Loucy (cell line): ENCODE data around the gene STK39.

Experiments
- H2AFZ ChIP-seq: fragments of 200-600 bp; sonication (generic); 2 replicates; pipeline ENCODE4 v1.6.0; 2016; ENCODE audit warnings: antibody characterized with exemption, mild to moderate bottlenecking, low read length, moderate library complexity
- H3F3A ChIP-seq: fragments of 200-600 bp; 2 replicates; pipeline ENCODE4 v1.6.0; 2016; ENCODE audit warnings: antibody characterized with exemption, low read depth, mild to moderate bottlenecking
- H3K27me3 ChIP-seq: fragments of 200-600 bp; sonication (generic); 2 replicates; pipeline ENCODE4 v1.6.1; 2014; ENCODE audit warnings: low read length, mild to moderate bottlenecking; ENCODE audit not compliant: insufficient read depth, poor library complexity, severe bottlenecking
- H3K36me3 ChIP-seq: fragments of 200-600 bp; sonication (generic); 2 replicates; pipeline ENCODE4 v1.6.1; 2016; ENCODE audit warnings: low read length; ENCODE audit not compliant: insufficient read depth
- H3K4me1 ChIP-seq: fragments of 200-600 bp; sonication (generic); 2 replicates; pipeline ENCODE4 v1.5.1; 2014; ENCODE audit warnings: low read length, mild to moderate bottlenecking; ENCODE audit not compliant: insufficient read depth, poor library complexity, severe bottlenecking
- H3K4me2 ChIP-seq: fragments of 200-600 bp; sonication (generic); 2 replicates; pipeline ENCODE4 v1.6.0; 2014; ENCODE audit warnings: antibody characterized with exemption, low read length, low read depth, mild to moderate bottlenecking; ENCODE audit not compliant: poor library complexity, severe bottlenecking
- H3K4me3 ChIP-seq: fragments of 200-600 bp; sonication (generic); 2 replicates; pipeline ENCODE4 v1.5.1; 2014; ENCODE audit warnings: low read length, mild to moderate bottlenecking, mixed read lengths; ENCODE audit not compliant: poor library complexity, severe bottlenecking
- H3K79me2 ChIP-seq: fragments of 200-600 bp; sonication (generic); 2 replicates; pipeline ENCODE4 v1.6.1; 2014; ENCODE audit warnings: low read length; ENCODE audit not compliant: insufficient read depth
- H3K9ac ChIP-seq: fragments of 200-600 bp; sonication (generic); 2 replicates; pipeline ENCODE4 v1.6.0; 2014; ENCODE audit warnings: mild to moderate bottlenecking, low read depth, low read length, moderate library complexity; ENCODE audit not compliant: poor library complexity, severe bottlenecking
- H3K9me2 ChIP-seq: fragments of 200-600 bp; sonication (generic); replicated peaks from 2 replicates; pipeline ENCODE4 v1.6.1; 2016; ENCODE audit warnings: low read depth, low read length, mixed read lengths
- H3K9me3 ChIP-seq: fragments of 200-600 bp; sonication (generic); 2 replicates; pipeline ENCODE4 v1.6.1; 2014; ENCODE audit warnings: mild to moderate bottlenecking, antibody characterized with exemption, low read length, low read depth; ENCODE audit not compliant: insufficient read depth
- H4K20me1 ChIP-seq: fragments of 200-600 bp; sonication (generic); 2 replicates; pipeline ENCODE4 v1.6.0; 2014; ENCODE audit warnings: antibody characterized with exemption, low read length, mild to moderate bottlenecking; ENCODE audit not compliant: insufficient read depth, poor library complexity, severe bottlenecking
- EZH2phosphoT487 ChIP-seq: fragments of 200-600 bp; IDR thresholded peaks from 2 replicates; pipeline ENCODE4 v1.6.1; 2018; ENCODE audit warnings: antibody characterized with exemption, mild to moderate bottlenecking, moderate library complexity, borderline replicate concordance
- TF ChIP-seq, protein P1 (sequence below): fragments of 200-600 bp; sonication (generic); conservative IDR thresholded peaks from 2 replicates; pipeline ENCODE4 v1.5.1; 2014; ENCODE audit warnings: mild to moderate bottlenecking, antibody characterized with exemption, low read length

The STK39 gene

DNA sequence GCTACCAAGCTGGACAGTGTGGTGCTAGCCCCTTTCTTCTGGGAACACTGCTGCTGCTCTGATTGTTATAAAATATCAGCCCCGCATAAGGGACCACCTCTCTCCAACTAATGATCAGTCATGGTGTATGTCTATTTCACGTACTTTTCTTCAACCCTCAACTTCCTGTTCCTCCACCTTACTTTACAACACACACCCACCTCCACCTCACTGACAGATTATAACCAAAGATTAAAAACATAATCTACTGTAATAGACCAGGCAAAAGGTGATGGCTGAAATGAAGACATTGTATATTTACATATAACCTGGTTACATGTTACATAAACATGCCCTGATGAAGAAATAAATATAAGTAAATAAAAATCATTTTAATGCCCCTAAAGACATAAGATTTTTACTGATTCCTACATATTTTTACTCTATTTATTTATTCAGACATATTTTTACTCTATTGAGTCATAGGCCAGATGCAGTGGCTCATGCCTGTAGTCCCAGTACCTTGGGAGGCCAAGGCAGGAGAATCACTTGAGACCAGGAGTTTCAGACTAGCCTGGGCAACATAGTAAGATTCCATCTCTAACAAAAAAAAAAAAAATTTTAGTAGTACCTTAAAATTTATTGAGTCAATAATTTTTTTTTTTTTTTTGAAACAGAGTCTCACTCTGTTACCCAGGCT is 12.8 kb downstream of the STK39 start:
- no peak overlapping the region for H3K9ac ChIP-seq
- no peaks in the 10 kb centered on the region for H3K9me2 ChIP-seq

DNA sequence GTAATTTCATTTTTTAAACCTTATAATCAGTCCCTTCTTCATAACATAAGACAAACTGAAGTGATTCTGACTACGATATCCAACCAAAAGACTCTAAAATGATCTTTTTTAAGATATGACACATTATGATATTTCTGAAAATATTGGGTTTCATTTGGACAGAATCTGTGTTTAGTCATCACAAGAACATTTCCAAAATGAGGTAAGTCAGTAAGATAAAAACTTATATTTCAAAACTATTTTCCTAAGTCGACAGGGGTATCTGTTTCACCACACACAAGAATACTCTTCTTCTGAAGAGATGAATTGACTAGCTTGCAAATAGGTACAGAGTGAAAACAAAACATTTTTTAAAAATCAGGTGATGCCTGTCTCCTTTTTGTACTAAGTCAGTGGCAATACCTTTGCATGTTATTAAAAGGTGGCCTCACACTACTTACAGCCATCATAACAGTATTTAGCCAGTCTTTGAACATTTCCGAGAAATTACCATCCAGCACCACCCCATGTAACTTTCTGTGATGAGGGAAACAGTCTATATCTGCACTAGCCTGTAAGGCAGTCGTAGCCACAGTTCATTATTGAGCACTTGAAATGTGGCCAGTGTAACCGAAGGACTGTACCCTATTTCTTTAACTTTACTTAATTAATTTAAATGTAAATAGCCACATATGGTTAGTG is 13.5 kb downstream of the STK39 start:
- H3K36me3 ChIP-seq = peaks cover 7% of the 10 kb centered on the region; the same call in 1 of the 2 replicates
- H3K9ac ChIP-seq = no peak overlapping the region
- peaks cover 15% of the 10 kb centered on the region for H4K20me1 ChIP-seq
- TF ChIP-seq, protein P1, sequence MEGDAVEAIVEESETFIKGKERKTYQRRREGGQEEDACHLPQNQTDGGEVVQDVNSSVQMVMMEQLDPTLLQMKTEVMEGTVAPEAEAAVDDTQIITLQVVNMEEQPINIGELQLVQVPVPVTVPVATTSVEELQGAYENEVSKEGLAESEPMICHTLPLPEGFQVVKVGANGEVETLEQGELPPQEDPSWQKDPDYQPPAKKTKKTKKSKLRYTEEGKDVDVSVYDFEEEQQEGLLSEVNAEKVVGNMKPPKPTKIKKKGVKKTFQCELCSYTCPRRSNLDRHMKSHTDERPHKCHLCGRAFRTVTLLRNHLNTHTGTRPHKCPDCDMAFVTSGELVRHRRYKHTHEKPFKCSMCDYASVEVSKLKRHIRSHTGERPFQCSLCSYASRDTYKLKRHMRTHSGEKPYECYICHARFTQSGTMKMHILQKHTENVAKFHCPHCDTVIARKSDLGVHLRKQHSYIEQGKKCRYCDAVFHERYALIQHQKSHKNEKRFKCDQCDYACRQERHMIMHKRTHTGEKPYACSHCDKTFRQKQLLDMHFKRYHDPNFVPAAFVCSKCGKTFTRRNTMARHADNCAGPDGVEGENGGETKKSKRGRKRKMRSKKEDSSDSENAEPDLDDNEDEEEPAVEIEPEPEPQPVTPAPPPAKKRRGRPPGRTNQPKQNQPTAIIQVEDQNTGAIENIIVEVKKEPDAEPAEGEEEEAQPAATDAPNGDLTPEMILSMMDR = no peak
- TF ChIP-seq EZH2phosphoT487 = no peak
- no peak overlapping the region for H2AFZ ChIP-seq
- no peaks in the 10 kb centered on the region for H3F3A ChIP-seq
- H3K4me2 ChIP-seq = no peak overlapping the region
- H3K9me3 ChIP-seq = no peaks in the 10 kb centered on the region
- H3K9me2 ChIP-seq = no peaks in the 10 kb centered on the region
- H3K79me2 ChIP-seq = peaks cover 61% of the 10 kb centered on the region
- no peaks in the 10 kb centered on the region for H3K27me3 ChIP-seq
- H3K4me3 ChIP-seq = no peak overlapping the region
- peaks cover 25% of the 10 kb centered on the region for H3K4me1 ChIP-seq

More for the DNA sequence above, 12.8 kb downstream of the STK39 start:
- peaks cover 7% of the 10 kb centered on the region; the same call in 1 of the 2 replicates for H3K36me3 ChIP-seq
- H4K20me1 ChIP-seq = peaks cover 20% of the 10 kb centered on the region
- H3K9me3 ChIP-seq = no peaks in the 10 kb centered on the region
- peaks cover 32% of the 10 kb centered on the region for H3K4me1 ChIP-seq
- H3K27me3 ChIP-seq = no peaks in the 10 kb centered on the region
- no peaks in the 10 kb centered on the region for H3F3A ChIP-seq
- no peak for TF ChIP-seq EZH2phosphoT487
- TF ChIP-seq, protein P1 = no peak
- H3K4me3 ChIP-seq = no peak overlapping the region
- peak overlapping the region; percentile 3 for H3K4me2 ChIP-seq
- no peak overlapping the region for H2AFZ ChIP-seq
- peaks cover 63% of the 10 kb centered on the region for H3K79me2 ChIP-seq

DNA sequence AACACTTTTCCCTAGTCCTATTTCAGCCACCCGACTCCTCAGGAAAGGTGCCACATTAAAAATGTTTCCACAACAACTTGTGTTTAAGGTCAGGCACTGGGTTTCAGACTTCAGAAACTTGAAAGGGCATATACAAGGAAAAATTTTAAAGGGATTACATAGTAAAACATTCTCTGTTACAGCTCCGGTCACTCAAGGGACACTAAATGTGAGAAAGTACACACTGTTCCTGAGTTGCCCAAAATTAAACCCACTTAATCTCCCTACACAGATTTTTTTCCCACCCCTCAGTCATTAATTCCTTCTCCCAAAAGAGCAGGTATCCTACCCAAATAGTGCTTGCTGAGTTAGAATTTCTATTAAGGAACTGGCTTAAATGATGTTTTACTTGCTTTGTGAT is 14.2 kb downstream of the STK39 start:
- Histone ChIP-seq H3K4me2 (no peak overlapping the region), H3K9ac (no peak overlapping the region), H3K79me2 (peaks cover 61% of the 10 kb centered on the region), H3F3A (no peaks in the 10 kb centered on the region), H3K9me3 (no peaks in the 10 kb centered on the region), H3K36me3 (peaks cover 7% of the 10 kb centered on the region; the same call in 1 of the 2 replicates), H3K27me3 (no peaks in the 10 kb centered on the region), H2AFZ (no peak overlapping the region), H3K4me1 (peaks cover 18% of the 10 kb centered on the region), H3K4me3 (no peak overlapping the region), H3K9me2 (no peaks in the 10 kb centered on the region), H4K20me1 (peaks cover 8% of the 10 kb centered on the region)
- TF ChIP-seq EZH2phosphoT487 = no peak
- TF ChIP-seq, protein P1 = no peak
